SK-N-SH (cell line): ENCODE results near the gene ADCY10. TPM values are rescaled to one million over a fixed set of nuclear protein-coding genes. Genes with fewer than 3 reads are reported as not detected.

ENCODE experiments used
- CTCF ChIA-PET: fragments of 300-600, 350-600 bp; formaldehyde crosslinking; extraction: SDS; loops from one replicate; lab custom pipeline; 2021; lab: Yijun Ruan, JAX
- POLR2A ChIA-PET: fragments of 350-600 bp; sonication (Branson Sonifier 250); formaldehyde crosslinking; extraction: SDS; loops from one replicate; lab custom pipeline; 2020; ENCODE audit warnings: antibody characterized with exemption, inconsistent platforms; lab: Yijun Ruan, JAX
- DNase-seq: peaks from one replicate; pipeline ENCODE4 v3.0.0; 2012
- H2AFZ ChIP-seq: fragments of 200-600 bp; sonication (generic); 2 replicates; pipeline ENCODE4 v1.8.1; 2016; ENCODE audit warnings: antibody characterized with exemption, mild to moderate bottlenecking, low read depth
- H3F3A ChIP-seq: fragments of 200-600 bp; sonication (generic); replicated peaks from 2 replicates; pipeline ENCODE3; 2016; ENCODE audit warnings: antibody characterized with exemption, mild to moderate bottlenecking; ENCODE audit not compliant: insufficient read depth
- H3K27ac ChIP-seq, 2 experiments: fragments of 200-500 bp in 1 of 2; fragments of 200-600 bp in 1 of 2; sonication (Bioruptor generic) in 1 of 2; sonication (generic), shearing (Covaris generic) in 1 of 2; 2 replicates each; pipeline versions ENCODE4 v1.5.1 to v1.6.1; 2014 to 2016; ENCODE audit warnings: low read depth in 2 of 2, inconsistent platforms in 1 of 2, low read length in 1 of 2, mild to moderate bottlenecking in 1 of 2, mixed read lengths in 1 of 2
- H3K27me3 ChIP-seq: fragments of 200-600 bp; sonication (generic), shearing (Covaris generic); 2 replicates; pipeline ENCODE4 v1.6.1; 2016; ENCODE audit warnings: mixed run types; ENCODE audit not compliant: insufficient read depth
- H3K36me3 ChIP-seq, 2 experiments: fragments of 200-500 bp in 1 of 2; fragments of 200-600 bp in 1 of 2; sonication (Bioruptor generic) in 1 of 2; sonication (generic) in 1 of 2; replicated peaks in 1 of 2; 2 replicates each; pipeline versions ENCODE3 to v1.5.1; 2014 to 2016; ENCODE audit warnings: low read length in 1 of 2, mild to moderate bottlenecking in 1 of 2; ENCODE audit not compliant: insufficient read depth in 2 of 2, control insufficient read depth in 1 of 2
- H3K4me1 ChIP-seq, 2 experiments: fragments of 200-500 bp in 1 of 2; fragments of 200-600 bp in 1 of 2; sonication (Bioruptor generic) in 1 of 2; sonication (generic), shearing (Covaris generic) in 1 of 2; 2 replicates each; pipeline versions ENCODE4 v1.5.1 to v1.6.1; 2014 to 2016; ENCODE audit warnings: low read depth in 1 of 2, low read length in 1 of 2, mixed run types in 1 of 2; ENCODE audit not compliant: insufficient read depth in 2 of 2, control insufficient read depth in 1 of 2
- H3K4me2 ChIP-seq: fragments of 200-600 bp; sonication (generic), shearing (Covaris generic); 2 replicates; pipeline ENCODE4 v1.6.1; 2017; ENCODE audit warnings: mixed run types
- H3K4me3 ChIP-seq, 2 experiments: fragments of 200-500 bp in 1 of 2; fragments of 200-600 bp in 1 of 2; sonication (Bioruptor generic) in 1 of 2; sonication (generic), shearing (Covaris generic) in 1 of 2; 2 replicates each; pipeline versions ENCODE4 v1.5.1 to v1.8.1; 2014 to 2016; ENCODE audit warnings: low read depth in 2 of 2, inconsistent platforms in 1 of 2, low read length in 1 of 2, mild to moderate bottlenecking in 1 of 2, mixed read lengths in 1 of 2, moderate library complexity in 1 of 2
- H3K79me2 ChIP-seq: fragments of 200-600 bp; sonication (generic); 2 replicates; pipeline ENCODE4 v1.8.1; 2017; ENCODE audit warnings: mild to moderate bottlenecking; ENCODE audit not compliant: insufficient read depth
- H3K9ac ChIP-seq: fragments of 200-600 bp; sonication (generic); 2 replicates; pipeline ENCODE4 v1.6.1; 2017; ENCODE audit warnings: mixed run types
- H3K9me2 ChIP-seq: fragments of 200-600 bp; sonication (generic); 2 replicates; pipeline ENCODE4 v1.6.1; 2017; ENCODE audit warnings: mixed run types
- H3K9me3 ChIP-seq: fragments of 200-600 bp; sonication (generic); 2 replicates; pipeline ENCODE4 v1.6.1; 2017; ENCODE audit warnings: mixed run types, mild to moderate bottlenecking, moderate library complexity
- H4K20me1 ChIP-seq: fragments of 200-600 bp; sonication (generic); 2 replicates; pipeline ENCODE4 v1.6.1; 2017; ENCODE audit warnings: mild to moderate bottlenecking, mixed run types; ENCODE audit not compliant: insufficient read depth
- CHD2 ChIP-seq: fragments of 150-350 bp; IDR thresholded peaks from 2 replicates; pipeline ENCODE4 v1.6.1; 2018; ENCODE audit warnings: low read length; ENCODE audit not compliant: partially characterized antibody
- CTCF ChIP-seq: fragments of 200-600 bp; sonication (generic); IDR thresholded peaks from 2 replicates; pipeline ENCODE4 v1.6.1; 2017; ENCODE audit warnings: antibody characterized with exemption, mild to moderate bottlenecking, moderate library complexity
- ELF1 ChIP-seq: IDR thresholded peaks from 2 replicates; pipeline ENCODE4 v1.4.0; 2012
- FOSL2 ChIP-seq: IDR thresholded peaks from 2 replicates; pipeline ENCODE4 v1.4.0; 2012; ENCODE audit warnings: low read depth, mild to moderate bottlenecking, moderate library complexity, borderline replicate concordance
- FOXM1 ChIP-seq: IDR thresholded peaks from 2 replicates; pipeline ENCODE4 v1.4.0; 2012; ENCODE audit warnings: low read depth, mild to moderate bottlenecking
- GABPA ChIP-seq: IDR thresholded peaks from 2 replicates; pipeline ENCODE4 v1.4.0; 2012; ENCODE audit warnings: low read depth, mild to moderate bottlenecking
- MAX ChIP-seq: IDR thresholded peaks from 2 replicates; pipeline ENCODE4 v1.4.0; 2012; ENCODE audit warnings: low read depth
- NFIC ChIP-seq: IDR thresholded peaks from 2 replicates; pipeline ENCODE4 v1.4.0; 2012; ENCODE audit warnings: borderline replicate concordance
- RAD21 ChIP-seq: IDR thresholded peaks from 2 replicates; pipeline ENCODE4 v1.6.1; 2012; ENCODE audit warnings: mild to moderate bottlenecking, low read length
- RCOR1 ChIP-seq: fragments of 150-350 bp; IDR thresholded peaks from 2 replicates; pipeline ENCODE4 v1.6.1; 2017; ENCODE audit warnings: antibody characterized with exemption, low read length
- SIN3A ChIP-seq: IDR thresholded peaks from 2 replicates; pipeline ENCODE4 v1.6.1; 2012; ENCODE audit warnings: low read depth, mild to moderate bottlenecking, low read length, moderate library complexity, borderline replicate concordance
- SMC3 ChIP-seq: IDR thresholded peaks from 2 replicates; pipeline ENCODE4 v1.6.1; 2012; ENCODE audit warnings: low read depth, low read length, improper control_type of control experiment
- TAF1 ChIP-seq: IDR thresholded peaks from 2 replicates; pipeline ENCODE4 v1.6.1; 2012; ENCODE audit warnings: low read depth, mild to moderate bottlenecking, low read length, moderate library complexity, borderline replicate concordance
- TCF12 ChIP-seq: IDR thresholded peaks from 2 replicates; pipeline ENCODE4 v1.4.0; 2012
- ZBTB33 ChIP-seq: IDR thresholded peaks from 2 replicates; pipeline ENCODE4 v1.4.0; 2012; ENCODE audit warnings: low read depth, borderline replicate concordance
- WGBS: methylation state at CpG from one replicate; pipeline ENCODE4 v1.1.6; 2017; ENCODE audit warnings: low lambda C conversion rate; 5-methylcytosine and 5-hydroxymethylcytosine counted together
- polyA plus RNA-seq, 3 experiments: library from polyadenylated mRNA; depleted of rRNA; stranded (reverse); fragments of >200 nt; gene quantifications; 2 replicates each; pipeline ENCODE4 v1.2.3, GENCODE V29; 2012
- TF ChIP-seq, protein P1 (sequence below): IDR thresholded peaks from 2 replicates; pipeline ENCODE4 v1.4.0; 2012; ENCODE audit warnings: low read depth, borderline replicate concordance
- TF ChIP-seq, protein P2 (sequence below): fragments of 150-350 bp; IDR thresholded peaks from 2 replicates; pipeline ENCODE4 v1.6.1; 2016; ENCODE audit warnings: mild to moderate bottlenecking, low read depth, low read length

The ADCY10 gene
- polyA plus RNA-seq, 1 of the 3 experiments (the other 2 are of a cell fraction), result 0.10 TPM

DNA sequence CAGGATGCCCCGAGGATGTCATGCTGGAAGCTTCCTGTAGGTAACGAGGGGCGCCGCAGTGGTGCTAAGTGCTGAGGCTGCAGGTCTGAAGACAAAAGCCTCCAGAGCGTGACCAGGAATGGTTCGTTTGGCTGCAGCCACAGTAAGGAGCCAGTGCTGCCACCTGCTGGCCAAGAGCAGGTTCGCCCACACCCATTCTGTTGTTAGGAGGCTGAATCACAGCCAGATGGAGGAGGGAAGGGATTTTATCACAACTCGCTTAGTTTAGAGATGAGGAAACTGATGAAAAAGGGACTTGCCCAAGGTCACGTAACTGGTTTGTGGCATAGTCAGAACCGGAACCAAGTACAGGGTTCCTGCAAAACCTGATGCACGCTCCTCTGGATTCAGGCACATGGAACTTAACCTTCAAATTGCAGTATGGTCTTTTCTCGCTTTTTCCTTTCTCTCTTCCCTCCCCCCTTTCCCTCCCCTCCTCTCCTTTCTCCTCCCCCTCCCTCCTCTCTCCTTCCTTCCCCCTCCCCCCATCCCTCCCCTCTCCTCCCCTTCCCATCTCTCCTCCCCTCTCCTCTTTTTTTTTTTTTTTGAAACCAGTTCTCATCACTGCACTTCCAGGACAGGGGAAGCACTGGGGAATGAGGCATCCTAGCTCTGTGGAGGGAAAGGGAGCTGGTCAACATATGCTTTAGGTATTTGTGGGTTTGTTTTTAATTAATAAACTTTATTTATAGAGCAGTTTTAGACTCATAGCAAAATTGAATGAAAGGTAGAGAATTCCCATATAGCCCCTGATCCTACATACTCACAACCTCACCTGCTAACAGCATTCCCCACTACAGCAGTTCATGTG, 110.4 kb downstream of the ADCY10 start:
- ChIA-PET POLR2A (no interaction called here), CTCF (interaction anchor here (0.6 to 1.5 kb wide), 16 partner anchors 10 to 279 kb away, joined by 3 to 8 read pairs (median 3); no protein-coding TSS in a partner anchor)
- DNase-seq, result peak; percentile 84
- WGBS, result 29% methylated on average over 12 of the region's 12 CpGs
- H3F3A ChIP-seq, result peaks cover 13% of the 10 kb centered on the region
- H3K27me3 ChIP-seq, result no peaks in the 10 kb centered on the region
- H3K36me3 ChIP-seq, result no peaks in the 10 kb centered on the region
- peak overlapping the region; percentile 43; the same call in 1 of the 2 replicates for H2AFZ ChIP-seq
- peaks cover 0 to 12% of the 10 kb centered on the region in 2 experiments; a peak in 2 of 4 replicates for H3K4me1 ChIP-seq
- no peaks in the 10 kb centered on the region for H4K20me1 ChIP-seq
- no peak overlapping the region for H3K9ac ChIP-seq
- no peaks in the 10 kb centered on the region for H3K79me2 ChIP-seq
- peak overlapping the region in 1 of 2 experiments; percentile 8; a peak in 1 of 4 replicates for H3K27ac ChIP-seq
- no peaks in the 10 kb centered on the region for H3K9me3 ChIP-seq
- H3K9me2 ChIP-seq, result no peaks in the 10 kb centered on the region
- peak; percentile 66; the same call in 1 of the 2 replicates for TF ChIP-seq SIN3A
- peak; percentile 75 for TF ChIP-seq RAD21
- TF ChIP-seq, protein P1, sequence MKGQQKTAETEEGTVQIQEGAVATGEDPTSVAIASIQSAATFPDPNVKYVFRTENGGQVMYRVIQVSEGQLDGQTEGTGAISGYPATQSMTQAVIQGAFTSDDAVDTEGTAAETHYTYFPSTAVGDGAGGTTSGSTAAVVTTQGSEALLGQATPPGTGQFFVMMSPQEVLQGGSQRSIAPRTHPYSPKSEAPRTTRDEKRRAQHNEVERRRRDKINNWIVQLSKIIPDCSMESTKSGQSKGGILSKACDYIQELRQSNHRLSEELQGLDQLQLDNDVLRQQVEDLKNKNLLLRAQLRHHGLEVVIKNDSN, result no peak
- no peak for TF ChIP-seq NFIC
- peak; percentile 85 for TF ChIP-seq SMC3
- TF ChIP-seq FOXM1, result no peak
- TF ChIP-seq, protein P2, sequence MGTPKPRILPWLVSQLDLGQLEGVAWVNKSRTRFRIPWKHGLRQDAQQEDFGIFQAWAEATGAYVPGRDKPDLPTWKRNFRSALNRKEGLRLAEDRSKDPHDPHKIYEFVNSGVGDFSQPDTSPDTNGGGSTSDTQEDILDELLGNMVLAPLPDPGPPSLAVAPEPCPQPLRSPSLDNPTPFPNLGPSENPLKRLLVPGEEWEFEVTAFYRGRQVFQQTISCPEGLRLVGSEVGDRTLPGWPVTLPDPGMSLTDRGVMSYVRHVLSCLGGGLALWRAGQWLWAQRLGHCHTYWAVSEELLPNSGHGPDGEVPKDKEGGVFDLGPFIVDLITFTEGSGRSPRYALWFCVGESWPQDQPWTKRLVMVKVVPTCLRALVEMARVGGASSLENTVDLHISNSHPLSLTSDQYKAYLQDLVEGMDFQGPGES, result no peak
- TF ChIP-seq CTCF, result peak; percentile 96
- TF ChIP-seq TCF12, result no peak
- TF ChIP-seq MAX, result peak; percentile 63; the same call in 1 of the 2 replicates
- TF ChIP-seq CHD2, result peak; percentile 55
- TF ChIP-seq FOSL2, result peak; percentile 15; the same call in 1 of the 2 replicates
- TF ChIP-seq ZBTB33, result no peak
- TF ChIP-seq ELF1, result no peak
- no peak for TF ChIP-seq TAF1
- TF ChIP-seq GABPA, result no peak
- peak; percentile 43; the same call in 1 of the 2 replicates for TF ChIP-seq RCOR1
- H3K4me3 ChIP-seq, result peak overlapping the region in 1 of 2 experiments; percentile 23; a peak in 1 of 4 replicates
- H3K4me2 ChIP-seq, result no peak overlapping the region
